HG02763 (cell line): ENCODE results near the gene HSPA2.
"Not testable (repeated sequence)": the region's sequence is repeated elsewhere in the genome, so short reads cannot be mapped to it uniquely, and the experiment has no call there.

Experiments
- ATAC-seq: cut with Tn5 transposase; IDR thresholded peaks from one replicate; pipeline ENCODE4 v1.9.1; 2021; ENCODE audit warnings: mild to moderate bottlenecking, moderate library complexity; ENCODE audit not compliant: unreplicated experiment

The HSPA2 gene

GRCh38 chr14:64513271-64513670 lies 27.3 kb upstream of the HSPA2 start:
- ATAC-seq = no peak

DNA sequence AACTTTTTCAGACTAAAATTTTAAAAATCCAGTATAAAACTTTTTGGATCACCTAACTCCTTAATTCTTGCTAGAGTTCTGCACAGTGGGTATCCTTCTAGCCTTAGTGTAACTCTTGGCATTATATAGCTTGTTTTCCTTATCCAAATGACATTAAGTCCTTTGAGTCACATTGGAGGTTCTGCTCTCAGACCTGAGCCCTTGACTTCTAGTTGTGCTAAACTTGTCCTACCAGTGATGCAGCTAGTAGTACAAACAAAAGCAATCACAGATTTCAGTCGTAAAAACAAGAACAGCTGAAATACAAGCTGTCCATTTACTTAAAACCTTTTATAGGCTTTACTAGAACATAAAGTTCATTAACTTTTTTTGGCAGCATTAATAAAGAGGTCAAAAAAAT lies 25.5 kb upstream of the HSPA2 start:
- no peak for ATAC-seq

- ATAC-seq = no peak
Measured at GRCh38 chr14:64516969-64517368, 23.6 kb upstream of the HSPA2 start.

DNA sequence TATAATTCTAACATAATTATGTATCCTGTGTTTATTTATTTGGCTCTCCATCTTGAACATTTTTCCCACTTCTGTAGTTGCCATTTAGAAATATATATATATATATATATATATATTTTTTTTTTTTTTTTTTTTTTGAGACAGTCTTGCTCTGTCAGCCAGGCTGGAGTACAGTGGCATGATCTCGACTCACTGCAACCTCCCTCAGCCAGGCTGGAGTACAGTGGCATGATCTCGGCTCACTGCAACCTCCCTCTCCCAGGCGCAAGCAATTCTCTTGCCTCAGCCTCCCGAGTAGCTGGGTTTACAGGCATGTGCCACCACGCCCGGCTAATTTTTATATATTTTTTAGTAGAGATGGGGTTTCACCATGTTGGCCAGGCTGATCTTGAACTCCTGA lies 22.9 kb upstream of the HSPA2 start:
- ATAC-seq = not testable (repeated sequence)

DNA sequence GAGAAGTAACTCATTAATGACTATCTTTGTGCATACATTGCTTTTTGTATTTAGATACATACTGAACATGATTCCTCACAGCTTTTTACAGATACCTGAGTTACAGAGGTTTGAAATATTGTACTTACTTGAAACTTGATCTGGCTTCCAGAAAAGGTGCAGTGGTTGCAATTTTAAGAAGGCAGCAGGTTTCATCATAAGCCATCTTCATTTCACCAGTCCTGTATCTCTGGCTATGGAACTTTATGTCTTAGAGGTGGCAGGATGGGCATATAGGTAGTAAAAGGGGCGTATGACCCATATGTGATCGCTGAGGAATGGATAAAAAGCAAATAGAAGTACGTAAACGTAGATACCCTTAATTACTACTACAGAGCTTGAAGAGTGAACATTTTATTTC lies 22.3 kb upstream of the HSPA2 start:
- no peak for ATAC-seq

- ATAC-seq = no peak
Measured at GRCh38 chr14:64520699-64521098, 19.8 kb upstream of the HSPA2 start.

GRCh38 chr14:64522591-64523355 lies 17.8 kb upstream of the HSPA2 start:
- no peak for ATAC-seq

DNA sequence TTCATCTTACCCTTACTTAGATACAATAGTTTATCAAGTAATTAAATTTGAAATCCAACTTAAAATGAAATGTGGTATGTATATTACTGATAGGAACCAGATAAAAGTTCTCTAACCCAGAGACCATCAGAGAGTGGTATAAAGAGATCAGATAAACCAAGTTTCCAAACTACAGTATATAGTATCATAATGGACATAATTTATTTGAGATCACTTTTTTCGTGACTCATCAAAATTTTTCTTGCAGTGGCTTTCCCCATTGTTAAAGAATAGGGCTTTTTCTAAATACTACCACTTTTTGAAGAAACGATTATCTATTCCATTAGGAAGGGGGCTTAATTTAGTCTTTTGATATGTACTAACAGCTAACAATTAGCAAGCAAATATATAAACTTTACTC lies 15.2 kb upstream of the HSPA2 start:
- ATAC-seq = no peak

GRCh38 chr14:64531567-64531966 lies 9.0 kb upstream of the HSPA2 start:
- ATAC-seq = no peak

GRCh38 chr14:64536488-64537245 lies 3.9 kb upstream of the HSPA2 start:
- no peak for ATAC-seq

DNA sequence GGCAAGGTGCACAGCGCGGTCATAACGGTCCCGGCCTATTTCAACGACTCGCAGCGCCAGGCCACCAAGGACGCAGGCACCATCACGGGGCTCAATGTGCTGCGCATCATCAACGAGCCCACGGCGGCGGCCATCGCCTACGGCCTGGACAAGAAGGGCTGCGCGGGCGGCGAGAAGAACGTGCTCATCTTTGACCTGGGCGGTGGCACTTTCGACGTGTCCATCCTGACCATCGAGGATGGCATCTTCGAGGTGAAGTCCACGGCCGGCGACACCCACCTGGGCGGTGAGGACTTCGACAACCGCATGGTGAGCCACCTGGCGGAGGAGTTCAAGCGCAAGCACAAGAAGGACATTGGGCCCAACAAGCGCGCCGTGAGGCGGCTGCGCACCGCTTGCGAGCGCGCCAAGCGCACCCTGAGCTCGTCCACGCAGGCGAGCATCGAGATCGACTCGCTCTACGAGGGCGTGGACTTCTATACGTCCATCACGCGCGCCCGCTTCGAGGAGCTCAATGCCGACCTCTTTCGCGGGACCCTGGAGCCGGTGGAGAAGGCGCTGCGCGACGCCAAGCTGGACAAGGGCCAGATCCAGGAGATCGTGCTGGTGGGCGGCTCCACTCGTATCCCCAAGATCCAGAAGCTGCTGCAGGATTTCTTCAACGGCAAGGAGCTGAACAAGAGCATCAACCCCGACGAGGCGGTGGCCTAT lies 875 bp downstream of the HSPA2 start:
- no peak for ATAC-seq

GRCh38 chr14:64541972-64542835 lies 1.7 kb downstream of the HSPA2 start:
- no peak for ATAC-seq

- ATAC-seq = no peak
Measured at GRCh38 chr14:64542836-64543201, 2.3 kb downstream of the HSPA2 start.

DNA sequence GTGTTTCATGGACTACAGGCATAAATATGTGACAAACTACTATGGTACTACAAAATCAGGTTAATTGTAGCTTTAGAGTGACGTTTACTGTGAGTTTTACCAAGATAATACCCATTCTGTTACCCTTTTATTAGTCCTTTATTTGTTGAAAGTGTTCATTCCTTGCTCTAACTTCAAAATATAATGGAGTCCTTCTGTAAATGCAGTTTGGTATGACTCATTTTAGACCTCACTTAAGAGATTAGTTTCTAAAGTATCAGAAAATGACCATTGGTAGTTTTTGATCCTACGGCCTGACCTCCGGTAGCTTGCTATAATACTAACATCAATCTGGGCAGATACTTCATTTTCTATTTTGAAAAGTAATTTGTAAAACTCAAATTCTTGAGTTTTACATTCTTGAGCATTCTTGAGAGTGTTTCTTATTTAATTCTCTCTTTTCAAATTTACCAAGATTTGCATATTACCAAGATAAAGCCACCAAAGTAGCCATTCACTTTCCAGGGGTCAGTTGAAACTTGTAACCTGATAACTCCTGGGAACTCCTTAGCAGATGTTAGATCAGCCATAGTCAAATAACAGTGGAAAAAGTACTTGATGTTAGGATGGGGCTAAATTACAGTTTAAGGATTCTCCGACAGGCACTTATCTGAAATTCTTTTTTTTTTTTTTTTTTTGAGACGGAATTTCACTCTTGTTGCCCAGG lies 4.2 kb downstream of the HSPA2 start:
- ATAC-seq = no peak

GRCh38 chr14:64549016-64549415 lies 8.5 kb downstream of the HSPA2 start:
- no peak for ATAC-seq

GRCh38 chr14:64549791-64550620 lies 9.5 kb downstream of the HSPA2 start, which contains the start of gene PPP1R36:
TSS of gene PPP1R36 (plus strand) at chr14:64549961. CDS start at chr14:64549998, 37 bp downstream.
- ATAC-seq = no peak

- no peak for ATAC-seq
Measured at GRCh38 chr14:64550621-64551333, 10.2 kb downstream of the HSPA2 start.

GRCh38 chr14:64554556-64554955 lies 14.0 kb downstream of the HSPA2 start:
- no peak for ATAC-seq

DNA sequence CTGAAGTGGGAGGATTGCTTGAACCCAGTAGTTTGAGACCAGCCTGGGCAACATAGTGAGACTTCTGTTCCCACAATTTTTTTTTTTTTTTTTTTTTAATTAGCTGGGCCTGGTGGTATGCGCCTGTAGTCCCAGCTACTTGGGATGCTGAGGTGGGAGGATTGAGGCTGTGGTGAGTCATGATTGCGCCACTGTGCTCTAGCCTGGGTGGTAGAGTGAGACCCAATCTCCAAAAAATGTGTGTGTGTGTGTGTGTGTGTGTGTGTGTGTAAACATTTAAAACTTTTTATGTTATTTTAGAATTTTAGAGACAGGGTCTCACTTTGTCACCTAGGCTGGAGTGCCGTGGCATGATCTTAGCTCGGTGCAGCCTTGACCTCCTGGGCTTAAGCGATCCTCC lies 16.0 kb downstream of the HSPA2 start:
- ATAC-seq = no peak
